Neutrophil (primary cell): ENCODE results near the gene HES4.

Experiments used
- H3K27ac ChIP-seq: fragments of 200-600 bp; sonication (generic); 2 replicates; pipeline ENCODE4 v1.5.1; 2016; ENCODE audit warnings: mild to moderate bottlenecking, moderate library complexity
- H3K27me3 ChIP-seq: fragments of 200-600 bp; sonication (generic); 2 replicates; pipeline ENCODE4 v1.6.0; 2016; ENCODE audit warnings: mild to moderate bottlenecking
- H3K36me3 ChIP-seq: fragments of 200-600 bp; sonication (generic); 2 replicates; pipeline ENCODE4 v1.5.1; 2017
- H3K4me1 ChIP-seq, 2 experiments: fragments of 200-600 bp in 1 of 2; sonication (generic) in 1 of 2; 1 replicate in 1 of 2; 2 replicates in 1 of 2; pipeline versions ENCODE4 v1.5.1 to v1.6.1; 2013 to 2016; ENCODE audit warnings: low read depth in 1 of 2, low read length in 1 of 2, mild to moderate bottlenecking in 1 of 2, moderate library complexity in 1 of 2; ENCODE audit not compliant: control insufficient read depth in 1 of 2, insufficient read depth in 1 of 2
- H3K4me3 ChIP-seq, 2 experiments: fragments of 200-600 bp in 1 of 2; sonication (generic) in 1 of 2; 1 replicate in 1 of 2; 2 replicates in 1 of 2; pipeline ENCODE4 v1.5.1; 2013 to 2016; ENCODE audit warnings: low read depth in 1 of 2, low read length in 1 of 2, mild to moderate bottlenecking in 1 of 2, moderate library complexity in 1 of 2
- H3K9me3 ChIP-seq: fragments of 200-600 bp; sonication (generic); 2 replicates; pipeline ENCODE4 v1.5.1; 2016
- CTCF ChIP-seq: fragments of 200-600 bp; sonication (generic); IDR thresholded peaks from 2 replicates; pipeline ENCODE4 v1.5.1; 2016; ENCODE audit warnings: antibody characterized with exemption

Gene HES4

GRCh38 chr1:1022302-1023009 is 22.6 kb upstream of the HES4 start:
- H3K36me3 ChIP-seq = no peaks in the 10 kb centered on the region
- H3K27me3 ChIP-seq = peaks cover 94% of the 10 kb centered on the region
- H3K4me3 ChIP-seq = no peak overlapping the region
- H3K4me1 ChIP-seq = peaks cover 0 to 12% of the 10 kb centered on the region in 2 experiments
- no peak for TF ChIP-seq CTCF
- H3K9me3 ChIP-seq = no peaks in the 10 kb centered on the region
- no peak overlapping the region for H3K27ac ChIP-seq

GRCh38 chr1:1021920-1022259 is 22.0 kb upstream of the HES4 start:
- Histone ChIP-seq H3K27me3 (peaks cover 88% of the 10 kb centered on the region), H3K4me1 (peaks cover 0 to 12% of the 10 kb centered on the region in 2 experiments), H3K27ac (no peak overlapping the region)

GRCh38 chr1:1021010-1021919 is 21.4 kb upstream of the HES4 start:
- Histone ChIP-seq H3K9me3 (no peaks in the 10 kb centered on the region), H3K36me3 (no peaks in the 10 kb centered on the region), H3K4me3 (no peak overlapping the region), H3K4me1 (peaks cover 0 to 12% of the 10 kb centered on the region in 2 experiments), H3K27ac (no peak overlapping the region), H3K27me3 (peaks cover 82% of the 10 kb centered on the region)
- no peak for TF ChIP-seq CTCF

More at GRCh38 chr1:1021920-1022259, 22.0 kb upstream of the HES4 start:
- Histone ChIP-seq H3K36me3 (no peaks in the 10 kb centered on the region), H3K9me3 (no peaks in the 10 kb centered on the region), H3K4me3 (no peak overlapping the region)
- no peak for TF ChIP-seq CTCF

- H3K4me3 ChIP-seq = peak overlapping the region; percentile 52 to 59
- TF ChIP-seq CTCF = no peak
- H3K27ac ChIP-seq = no peak overlapping the region
Measured at GRCh38 chr1:1020415-1021009, 20.6 kb upstream of the HES4 start.

GRCh38 chr1:1020000-1020404 is 20.1 kb upstream of the HES4 start, which contains the start of gene AGRN:
TSS of gene AGRN (plus strand) at chr1:1020120. CDS start at chr1:1020173, 53 bp downstream.
- H3K36me3 ChIP-seq = no peaks in the 10 kb centered on the region
- H3K4me3 ChIP-seq = peak within 1 kb of the TSS; percentile 52 to 59
- H3K27ac ChIP-seq = peak within 1 kb of the TSS; percentile 50
- TF ChIP-seq CTCF = no peak
- peaks cover 0 to 12% of the 10 kb centered on the region in 2 experiments for H3K4me1 ChIP-seq
- peaks cover 69% of the 10 kb centered on the region for H3K27me3 ChIP-seq
- no peaks in the 10 kb centered on the region for H3K9me3 ChIP-seq

More at GRCh38 chr1:1020415-1021009, 20.6 kb upstream of the HES4 start:
- Histone ChIP-seq H3K36me3 (no peaks in the 10 kb centered on the region), H3K9me3 (no peaks in the 10 kb centered on the region), H3K4me1 (peaks cover 0 to 12% of the 10 kb centered on the region in 2 experiments), H3K27me3 (peaks cover 74% of the 10 kb centered on the region)
